ENCODE data around the gene HBP1. TPM values are rescaled to one million over a fixed set of nuclear protein-coding genes. Genes with fewer than 3 reads are reported as not detected.

Gene HBP1
- polyA plus RNA-seq, 2 of the 4 experiments (the other 2 are of a cell fraction), result 28.9 to 52.4 TPM

- CTCF ChIA-PET, result interaction anchor here (1.0 to 1.4 kb wide), 2 partner anchors 11 to 665 kb away, joined by 4 to 6 read pairs; no protein-coding TSS in a partner anchor
- no peak for ATAC-seq
- no peak for FAIRE-seq
- H3K27ac ChIP-seq, result no peak overlapping the region
- H3K4me1 ChIP-seq, result no peaks in the 10 kb centered on the region
- no peak overlapping the region for H3K4me3 ChIP-seq
- 95% methylated on average over 4 of the region's 4 CpGs for WGBS (ENCODE audit: missing lambda C conversion rate)
- no peak for TF ChIP-seq SMC3 (IDR thresholded peaks at IDR 0.05)
- TF ChIP-seq NPAS2 (CRISPR knock-in tag; IDR thresholded peaks at IDR 0.05; ENCODE audit: borderline replicate concordance), result no peak
- no peak for TF ChIP-seq GATA3 (IDR thresholded peaks at IDR 0.05; ENCODE audit: borderline replicate concordance)
- no peak for TF ChIP-seq KDM1A (IDR thresholded peaks at IDR 0.05; ENCODE audit: low read depth)
- no peak for TF ChIP-seq HMGXB4 (CRISPR knock-in tag; IDR thresholded peaks at IDR 0.05; ENCODE audit: borderline replicate concordance)
- no peak for TF ChIP-seq TP53 (CRISPR knock-in tag; IDR thresholded peaks at IDR 0.05)
- no peak for TF ChIP-seq BHLHE40 (IDR thresholded peaks at IDR 0.05; ENCODE audit: low read depth, low read length)
- no peak for TF ChIP-seq CEBPB (IDR thresholded peaks at IDR 0.05)
- TF ChIP-seq CHD2 (IDR thresholded peaks at IDR 0.05; ENCODE audit: low read length, partially characterized antibody), result no peak
- no peak for TF ChIP-seq HES2 (IDR thresholded peaks at IDR 0.05)
- no peak for DNase-seq (ENCODE audit: low read depth in 1 of 2, low spot score in 1 of 2)
- POLR2A ChIA-PET, result interaction anchor here (0.6 kb wide), 1 partner anchor 782 kb away, joined by 3 read pairs; no protein-coding TSS in a partner anchor
- no peaks in the 10 kb centered on the region; the same call in 2 of the 3 replicates for H3K9me3 ChIP-seq
- H3K4me2 ChIP-seq, result no peak overlapping the region
Measured at GRCh38 chr7:107209565-107209964, 40.8 kb downstream of the HBP1 start.

- DNase-seq (ENCODE audit: low read depth in 1 of 2, low spot score in 1 of 2) (no peak), ATAC-seq (no peak), FAIRE-seq (no peak)
- ChIA-PET POLR2A (no interaction called here), CTCF (no interaction called here)
- Histone ChIP-seq H3K27ac (no peak overlapping the region), H3K9me3 (no peaks in the 10 kb centered on the region; the same call in 2 of the 3 replicates), H3K4me2 (no peak overlapping the region), H3K4me1 (no peaks in the 10 kb centered on the region), H3K4me3 (no peak overlapping the region)
- 87% methylated on average over 4 of the region's 4 CpGs for WGBS (ENCODE audit: missing lambda C conversion rate)
- no peak for TF ChIP-seq HOXB5 (CRISPR knock-in tag; IDR thresholded peaks at IDR 0.05)
Measured at GRCh38 chr7:107210400-107210799, 41.6 kb downstream of the HBP1 start.

GRCh38 chr7:107212725-107213124 is 43.9 kb downstream of the HBP1 start:
- Histone ChIP-seq H3K27ac (no peak overlapping the region), H3K9me3 (no peaks in the 10 kb centered on the region; the same call in 2 of the 3 replicates), H3K4me1 (no peaks in the 10 kb centered on the region), H3K4me2 (no peak overlapping the region), H3K4me3 (no peak overlapping the region)
- ATAC-seq (no peak), DNase-seq (ENCODE audit: low read depth in 1 of 2, low spot score in 1 of 2) (no peak), FAIRE-seq (no peak)
- ChIA-PET CTCF (interaction anchor here (1.1 to 2.3 kb wide), 4 partner anchors 9 to 661 kb away, joined by 3 to 6 read pairs (median 4); no protein-coding TSS in a partner anchor), POLR2A (no interaction called here)
- WGBS (ENCODE audit: missing lambda C conversion rate), result 58% methylated on average over 2 of the region's 2 CpGs
- TF ChIP-seq BHLHE40 (IDR thresholded peaks at IDR 0.05; ENCODE audit: low read depth, low read length) (no peak), ZSCAN20 (CRISPR knock-in tag; IDR thresholded peaks at IDR 0.05) (no peak), ZFP36 (IDR thresholded peaks at IDR 0.05; ENCODE audit: borderline replicate concordance, partially characterized antibody) (no peak), SMC3 (IDR thresholded peaks at IDR 0.05) (no peak), EP300 (IDR thresholded peaks at IDR 0.05) (no peak), ESRRA (IDR thresholded peaks at IDR 0.05; ENCODE audit: borderline replicate concordance, low read length) (no peak), FOXS1 (CRISPR knock-in tag; IDR thresholded peaks at IDR 0.05) (no peak), PBX3 (IDR thresholded peaks at IDR 0.05) (no peak), RCOR1 (IDR thresholded peaks at IDR 0.05; ENCODE audit: low read depth, low read length) (no peak), CHD4 (IDR thresholded peaks at IDR 0.05; ENCODE audit: borderline replicate concordance) (no peak), MAZ (IDR thresholded peaks at IDR 0.05; ENCODE audit: borderline replicate concordance, low read depth, low read length) (no peak), CEBPB (IDR thresholded peaks at IDR 0.05) (no peak), FOSL2 (IDR thresholded peaks at IDR 0.05) (no peak), FOSL2 (CRISPR knock-in tag; IDR thresholded peaks at IDR 0.05) (no peak), KDM5A (IDR thresholded peaks at IDR 0.05) (no peak)

All from A549 (cell line).